OCI-LY3 (cell line): ENCODE measurements around the gene COL4A2.

Experiments
- EZH2phosphoT487 ChIP-seq: fragments of 200-600 bp; shearing (Covaris generic); IDR thresholded peaks from 2 replicates; pipeline ENCODE4 v1.6.1; 2018; ENCODE audit warnings: antibody characterized with exemption, mixed run types, low read depth
- TF ChIP-seq, protein P1 (sequence below): fragments of 200-600, 300-600 bp; sonication (generic); IDR thresholded peaks from 2 replicates; pipeline ENCODE4 v1.5.1; 2014; ENCODE audit warnings: antibody characterized with exemption, low read length, low read depth

DNA sequence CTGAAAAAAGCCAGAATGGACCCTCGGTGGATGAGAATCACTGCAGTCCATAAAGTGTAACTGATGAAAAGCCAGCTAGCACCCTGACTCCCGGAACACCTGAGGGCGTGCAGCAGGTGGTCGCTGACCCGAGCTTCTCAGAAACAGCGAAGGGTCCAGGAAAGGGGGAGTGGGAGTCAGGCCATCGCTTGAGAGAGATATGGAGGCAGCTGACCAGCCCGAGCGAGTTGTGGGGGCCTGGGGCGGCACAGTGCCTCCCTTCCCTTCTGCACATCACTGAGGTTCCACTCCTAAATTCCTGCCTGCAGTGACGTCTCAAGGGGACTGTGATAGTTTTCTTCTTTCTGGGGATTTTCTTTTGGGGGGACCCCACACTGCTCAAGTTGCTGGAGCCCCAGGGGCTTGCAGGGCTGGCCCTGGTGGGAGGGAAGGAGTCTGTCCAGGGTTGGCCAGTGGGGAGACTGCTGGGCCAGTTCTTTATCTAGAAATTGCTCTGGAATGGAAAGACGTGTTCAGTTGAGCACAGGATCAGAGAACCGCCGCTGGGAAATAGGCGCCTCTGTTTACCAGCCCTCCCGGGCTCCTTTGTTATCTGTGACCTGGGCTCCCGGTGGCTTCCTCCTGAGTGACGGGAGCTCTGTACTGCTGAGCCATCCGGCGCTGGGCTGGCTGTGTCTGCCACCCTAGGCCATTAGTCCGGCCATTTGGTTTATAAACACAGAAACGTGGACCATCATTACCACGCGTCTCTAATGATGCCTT is 183.1 kb downstream of the COL4A2 start:
- TF ChIP-seq, protein P1, sequence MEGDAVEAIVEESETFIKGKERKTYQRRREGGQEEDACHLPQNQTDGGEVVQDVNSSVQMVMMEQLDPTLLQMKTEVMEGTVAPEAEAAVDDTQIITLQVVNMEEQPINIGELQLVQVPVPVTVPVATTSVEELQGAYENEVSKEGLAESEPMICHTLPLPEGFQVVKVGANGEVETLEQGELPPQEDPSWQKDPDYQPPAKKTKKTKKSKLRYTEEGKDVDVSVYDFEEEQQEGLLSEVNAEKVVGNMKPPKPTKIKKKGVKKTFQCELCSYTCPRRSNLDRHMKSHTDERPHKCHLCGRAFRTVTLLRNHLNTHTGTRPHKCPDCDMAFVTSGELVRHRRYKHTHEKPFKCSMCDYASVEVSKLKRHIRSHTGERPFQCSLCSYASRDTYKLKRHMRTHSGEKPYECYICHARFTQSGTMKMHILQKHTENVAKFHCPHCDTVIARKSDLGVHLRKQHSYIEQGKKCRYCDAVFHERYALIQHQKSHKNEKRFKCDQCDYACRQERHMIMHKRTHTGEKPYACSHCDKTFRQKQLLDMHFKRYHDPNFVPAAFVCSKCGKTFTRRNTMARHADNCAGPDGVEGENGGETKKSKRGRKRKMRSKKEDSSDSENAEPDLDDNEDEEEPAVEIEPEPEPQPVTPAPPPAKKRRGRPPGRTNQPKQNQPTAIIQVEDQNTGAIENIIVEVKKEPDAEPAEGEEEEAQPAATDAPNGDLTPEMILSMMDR, result no peak
- no peak for TF ChIP-seq EZH2phosphoT487
